ENCODE results near the gene FAM13C. TPM values are rescaled to one million over a fixed set of nuclear protein-coding genes. Genes with fewer than 3 reads are reported as not detected.

FAM13C gene
- total RNA-seq, 4 donors from 2014 or later: 6.0 to 21.8 (median 10.5) TPM

- no peak overlapping the region for H3K27ac ChIP-seq
- DNase-seq (ENCODE audit: low spot score in 2 of 2): no peak
- peaks cover 11% of the 10 kb centered on the region for H3K4me1 ChIP-seq
- H3K9me3 ChIP-seq: no peaks in the 10 kb centered on the region
- peaks cover 3% of the 10 kb centered on the region for H3K36me3 ChIP-seq
- H3K27me3 ChIP-seq: no peaks in the 10 kb centered on the region
- TF ChIP-seq POLR2AphosphoS5 (IDR thresholded peaks at IDR 0.05) (no peak), EP300 (IDR thresholded peaks at IDR 0.05) (no peak), CTCF (IDR thresholded peaks at IDR 0.05) (no peak), POLR2A (IDR thresholded peaks at IDR 0.05) (no peak)
- no peak overlapping the region for H3K4me3 ChIP-seq
Observed at GRCh38 chr10:59354434-59354833, 7.9 kb downstream of the FAM13C start.

GRCh38 chr10:59350558-59350957, 11.8 kb downstream of the FAM13C start:
- no peak overlapping the region for H3K27ac ChIP-seq
- H3K36me3 ChIP-seq: peaks cover 10% of the 10 kb centered on the region
- no peak overlapping the region for H3K4me3 ChIP-seq
- DNase-seq (ENCODE audit: low spot score in 2 of 2): no peak
- H3K9me3 ChIP-seq: no peaks in the 10 kb centered on the region
- TF ChIP-seq POLR2A (IDR thresholded peaks at IDR 0.05) (no peak), EP300 (IDR thresholded peaks at IDR 0.05) (no peak), POLR2AphosphoS5 (IDR thresholded peaks at IDR 0.05) (no peak), CTCF (IDR thresholded peaks at IDR 0.05) (no peak)
- no peaks in the 10 kb centered on the region for H3K27me3 ChIP-seq
- no peaks in the 10 kb centered on the region for H3K4me1 ChIP-seq
- WGBS: 88% methylated on average over 2 of the region's 2 CpGs

GRCh38 chr10:59346321-59346720, 16.0 kb downstream of the FAM13C start:
- no peaks in the 10 kb centered on the region for H3K9me3 ChIP-seq
- H3K27me3 ChIP-seq: no peaks in the 10 kb centered on the region
- DNase-seq (ENCODE audit: low spot score in 2 of 2): no peak
- WGBS: 72% methylated on average over 1 of the region's 1 CpG
- peaks cover 7% of the 10 kb centered on the region for H3K36me3 ChIP-seq
- TF ChIP-seq POLR2A (IDR thresholded peaks at IDR 0.05) (no peak), CTCF (IDR thresholded peaks at IDR 0.05) (no peak)
- H3K4me3 ChIP-seq: no peak overlapping the region
- H3K4me1 ChIP-seq: no peaks in the 10 kb centered on the region
- no peak overlapping the region for H3K27ac ChIP-seq

GRCh38 chr10:59342723-59343122, 19.6 kb downstream of the FAM13C start:
- peaks cover 6% of the 10 kb centered on the region for H3K4me1 ChIP-seq
- TF ChIP-seq EP300 (IDR thresholded peaks at IDR 0.05) (no peak), POLR2A (IDR thresholded peaks at IDR 0.05) (no peak), CTCF (IDR thresholded peaks at IDR 0.05) (no peak), POLR2AphosphoS5 (IDR thresholded peaks at IDR 0.05) (no peak)
- WGBS: 32% methylated on average over 1 of the region's 1 CpG
- no peaks in the 10 kb centered on the region for H3K9me3 ChIP-seq
- no peaks in the 10 kb centered on the region for H3K27me3 ChIP-seq
- DNase-seq (ENCODE audit: low spot score in 2 of 2): no peak
- no peak overlapping the region for H3K4me3 ChIP-seq
- no peak overlapping the region for H3K27ac ChIP-seq
- H3K36me3 ChIP-seq: peaks cover 3% of the 10 kb centered on the region

GRCh38 chr10:59342000-59342399, 20.3 kb downstream of the FAM13C start:
- Histone ChIP-seq H3K27me3 (no peaks in the 10 kb centered on the region), H3K9me3 (no peaks in the 10 kb centered on the region), H3K36me3 (no peaks in the 10 kb centered on the region), H3K27ac (no peak overlapping the region), H3K4me1 (peaks cover 11% of the 10 kb centered on the region), H3K4me3 (no peak overlapping the region)
- DNase-seq (ENCODE audit: low spot score in 2 of 2): no peak
- WGBS: 92% methylated on average over 1 of the region's 1 CpG
- TF ChIP-seq CTCF (IDR thresholded peaks at IDR 0.05) (no peak), POLR2A (IDR thresholded peaks at IDR 0.05) (no peak), POLR2AphosphoS5 (IDR thresholded peaks at IDR 0.05) (no peak), EP300 (IDR thresholded peaks at IDR 0.05) (no peak)
